Activated CD4-positive, alpha-beta T cell treated with anti-CD3 and anti-CD28 coated beads, Interleukin-2, amount 50 U/mL, for 48 hours (primary cell): ENCODE measurements around the gene LIPC.
"Not testable (repeated sequence)": the region's sequence is repeated elsewhere in the genome, so short reads cannot be mapped to it uniquely, and the experiment has no call there.

Experiments
- DNase-seq, 2 experiments: peaks; one replicate each; pipeline ENCODE4 v3.0.0-alpha.2; 2020

The LIPC gene

GRCh38 chr15:58595516-58596263 lies 163.9 kb downstream of the LIPC start:
- no peak for DNase-seq

GRCh38 chr15:58597943-58598828 lies 166.4 kb downstream of the LIPC start:
- DNase-seq, result no peak

GRCh38 chr15:58598829-58599210 lies 167.0 kb downstream of the LIPC start:
- no peak for DNase-seq

- no peak for DNase-seq
These were observed 171.0 kb downstream of the LIPC start for GRCh38 chr15:58602823-58603222.

- not testable (repeated sequence) for DNase-seq
These were observed 172.1 kb downstream of the LIPC start for GRCh38 chr15:58603927-58604326.

- no peak for DNase-seq
These were observed 172.7 kb downstream of the LIPC start for GRCh38 chr15:58604455-58604923.

- no peak for DNase-seq
These were observed 174.2 kb downstream of the LIPC start for GRCh38 chr15:58605931-58606530.

- DNase-seq, result no peak
These were observed 174.8 kb downstream of the LIPC start for GRCh38 chr15:58606577-58607080.

GRCh38 chr15:58608129-58608590 lies 176.4 kb downstream of the LIPC start:
- no peak for DNase-seq

GRCh38 chr15:58608711-58609110 lies 176.9 kb downstream of the LIPC start:
- DNase-seq, result no peak

- DNase-seq, result no peak
These were observed 180.2 kb downstream of the LIPC start for GRCh38 chr15:58611731-58612676.

- no peak for DNase-seq
These were observed 184.4 kb downstream of the LIPC start for GRCh38 chr15:58616171-58616570.
